ENCODE measurements around the gene MATR3.

DNA sequence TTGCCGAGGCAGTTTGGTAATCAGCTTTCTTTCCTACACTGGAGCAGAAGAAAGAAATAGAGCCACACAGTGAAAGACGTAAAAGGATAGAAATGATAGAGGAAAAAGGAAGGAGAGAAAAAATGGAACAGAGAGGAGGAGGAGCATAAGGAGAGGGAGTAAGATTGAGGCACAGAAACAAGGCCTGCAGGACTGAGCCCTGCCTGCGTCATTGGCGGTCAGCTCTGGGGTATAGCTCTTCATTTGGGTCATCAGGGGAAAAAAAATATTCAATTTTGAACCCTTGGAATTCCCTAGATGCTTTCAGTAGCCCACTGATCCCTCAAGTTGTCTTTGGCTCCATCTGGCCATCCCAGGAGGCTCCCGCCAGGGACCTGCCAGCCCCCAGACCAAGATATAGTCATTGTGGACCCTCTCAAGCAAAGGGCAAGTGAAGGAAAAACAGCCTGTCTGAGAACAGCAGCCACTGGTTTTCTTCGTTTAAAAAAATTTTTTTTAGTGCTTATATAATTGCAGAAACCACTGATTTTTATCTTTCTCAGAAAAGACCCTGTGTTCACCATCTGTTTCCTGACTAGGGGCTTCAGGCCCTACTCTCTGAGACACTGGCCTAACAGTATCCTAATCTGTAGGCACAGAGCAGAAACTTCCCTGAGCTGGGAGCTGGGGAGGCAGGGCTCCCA lies 31.3 kb upstream of the MATR3 start:
- TF ChIP-seq, protein P1, sequence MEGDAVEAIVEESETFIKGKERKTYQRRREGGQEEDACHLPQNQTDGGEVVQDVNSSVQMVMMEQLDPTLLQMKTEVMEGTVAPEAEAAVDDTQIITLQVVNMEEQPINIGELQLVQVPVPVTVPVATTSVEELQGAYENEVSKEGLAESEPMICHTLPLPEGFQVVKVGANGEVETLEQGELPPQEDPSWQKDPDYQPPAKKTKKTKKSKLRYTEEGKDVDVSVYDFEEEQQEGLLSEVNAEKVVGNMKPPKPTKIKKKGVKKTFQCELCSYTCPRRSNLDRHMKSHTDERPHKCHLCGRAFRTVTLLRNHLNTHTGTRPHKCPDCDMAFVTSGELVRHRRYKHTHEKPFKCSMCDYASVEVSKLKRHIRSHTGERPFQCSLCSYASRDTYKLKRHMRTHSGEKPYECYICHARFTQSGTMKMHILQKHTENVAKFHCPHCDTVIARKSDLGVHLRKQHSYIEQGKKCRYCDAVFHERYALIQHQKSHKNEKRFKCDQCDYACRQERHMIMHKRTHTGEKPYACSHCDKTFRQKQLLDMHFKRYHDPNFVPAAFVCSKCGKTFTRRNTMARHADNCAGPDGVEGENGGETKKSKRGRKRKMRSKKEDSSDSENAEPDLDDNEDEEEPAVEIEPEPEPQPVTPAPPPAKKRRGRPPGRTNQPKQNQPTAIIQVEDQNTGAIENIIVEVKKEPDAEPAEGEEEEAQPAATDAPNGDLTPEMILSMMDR (IDR thresholded peaks at IDR 0.05), result no peak
- no peak for TF ChIP-seq POLR2A (IDR thresholded peaks at IDR 0.05)
